Left colon (tissue), 2 donors: ENCODE data around the gene ABLIM2. TPM values are rescaled to one million over a fixed set of nuclear protein-coding genes. Genes with fewer than 3 reads are reported as not detected.
A peak's percentile ranks its signal among the peaks of the same experiment; 100 is the strongest.
"Not testable (repeated sequence)": the region's sequence is repeated elsewhere in the genome, so short reads cannot be mapped to it uniquely, and the experiment has no call there.

Source experiments
- ATAC-seq: fragments of 200-7000 bp; cut with Tn5 transposase; one replicate; pipeline ENCODE4 v1.9.1; 2020; ENCODE audit warnings: mild to moderate bottlenecking, moderate library complexity
- DNase-seq, 2 donors: peaks; one replicate each; pipeline ENCODE4 v3.0.0-alpha.2; 2020
- intact Hi-C, 2 donors: fragments of 100-400 bp; cut with DNase I in 1 of 2; cut with micrococcal nuclease in 1 of 2; formaldehyde crosslinking; loops; one replicate each; pipeline versions ENCODE4 v1.11.2 to v1.14.0; 2022; cut with DNase I, micrococcal nuclease
- microRNA-seq, 2 donors: library from miRNA; unstranded; fragments of <30 nt; microRNA quantifications; one replicate each; pipeline versions ENCODE4 v1.1.0 to v1.2.0, GENCODE V29; 2020
- total RNA-seq, 2 donors: library from RNA; stranded (reverse); fragmentation: NEBNext Ultra II Directional; extraction: Animal tissue kit (Norgen Biotek cat#: 25700); gene quantifications; one replicate each; pipeline ENCODE4 v1.2.1, GENCODE V29; 2021
- donor health status: DM: no; HTN: no; CAD: no.
- donor health status: DM: yes; HTN: yes; CAD: no.

The ABLIM2 gene
- total RNA-seq, 2 donors from 2014 or later, result 18.7 to 24.4 TPM

GRCh38 chr4:7933651-7934510 is 224.7 kb downstream of the ABLIM2 start:
- no peak for DNase-seq
- intact Hi-C loops, result no loop called here

GRCh38 chr4:7932287-7932686 is 226.3 kb downstream of the ABLIM2 start:
- intact Hi-C loops, result no loop called here
- ATAC-seq, result no peak
- no peak for DNase-seq

More at GRCh38 chr4:7933651-7934510, 224.7 kb downstream of the ABLIM2 start:
- no peak for ATAC-seq

- peak; percentile 81 to 87 for DNase-seq
- intact Hi-C loops, result no loop called here
- ATAC-seq, result peak; percentile 97
Observed at GRCh38 chr4:7929118-7929951, 229.3 kb downstream of the ABLIM2 start.

- ATAC-seq, result no peak
- intact Hi-C loops, result no loop called here
- no peak for DNase-seq
Observed at GRCh38 chr4:7928711-7929110, 229.9 kb downstream of the ABLIM2 start.

GRCh38 chr4:7926822-7927221 is 231.8 kb downstream of the ABLIM2 start:
- DNase-seq (no peak), ATAC-seq (no peak)
- intact Hi-C loops, result no loop called here

- ATAC-seq (no peak), DNase-seq (no peak)
- intact Hi-C loops, result no loop called here
Observed at GRCh38 chr4:7924570-7924969, 234.0 kb downstream of the ABLIM2 start.

- no peak for DNase-seq
- intact Hi-C loops, result no loop called here
- ATAC-seq, result no peak
Observed at GRCh38 chr4:7924163-7924562, 234.4 kb downstream of the ABLIM2 start.

GRCh38 chr4:7922466-7922865 is 236.1 kb downstream of the ABLIM2 start:
- ATAC-seq, result no peak
- no peak for DNase-seq
- intact Hi-C loops, result no loop called here

GRCh38 chr4:7918981-7919380 is 239.6 kb downstream of the ABLIM2 start:
- intact Hi-C loops, result no loop called here
- DNase-seq (no peak), ATAC-seq (no peak)

GRCh38 chr4:7918187-7918586 is 240.4 kb downstream of the ABLIM2 start:
- intact Hi-C loops, DNase-seq, ATAC-seq: not testable (repeated sequence)

- ATAC-seq (no peak), DNase-seq (no peak)
- intact Hi-C loops, result no loop called here
Observed at GRCh38 chr4:7917669-7918068, 240.9 kb downstream of the ABLIM2 start.

- intact Hi-C loops, result no loop called here
- peak; percentile 60 for ATAC-seq
- no peak for DNase-seq
Observed at GRCh38 chr4:7915875-7916242, 242.8 kb downstream of the ABLIM2 start.

Small RNA genes within 50 kb of the gene (microRNA-seq; reads per million reads assigned to microRNA genes)
- gene MIR95, result 771 to 1,667 reads per million in 2 donors

Other genes starting within 250 kb of the ABLIM2 start
- gene AFAP1, start 219.0 kb downstream of the ABLIM2 start, total RNA-seq, result 10 to 100 TPM; 41.2 to 46.2 TPM
- 10 to 100 TPM; 13.8 to 18.3 TPM for gene SH3TC1, start 40.5 kb upstream of the ABLIM2 start, total RNA-seq
- 1 to 10 TPM; 2.5 to 6.6 TPM for gene HTRA3, start 110.9 kb upstream of the ABLIM2 start, total RNA-seq